Astrocyte (in vitro differentiated cells and primary cell): ENCODE measurements around the gene LCE5A.

Experiments used
- EZH2 ChIP-seq: IDR thresholded peaks from 2 replicates; pipeline ENCODE4 v1.6.1; 2012; ENCODE audit warnings: mild to moderate bottlenecking, low read length, inconsistent platforms; ENCODE audit not compliant: insufficient read depth
- TF ChIP-seq, protein P1 (sequence below): IDR thresholded peaks from 2 replicates; pipeline ENCODE4 v1.5.1; 2011; ENCODE audit warnings: low read depth, mild to moderate bottlenecking, inconsistent platforms, low read length, moderate library complexity; ENCODE audit not compliant: insufficient read depth

DNA sequence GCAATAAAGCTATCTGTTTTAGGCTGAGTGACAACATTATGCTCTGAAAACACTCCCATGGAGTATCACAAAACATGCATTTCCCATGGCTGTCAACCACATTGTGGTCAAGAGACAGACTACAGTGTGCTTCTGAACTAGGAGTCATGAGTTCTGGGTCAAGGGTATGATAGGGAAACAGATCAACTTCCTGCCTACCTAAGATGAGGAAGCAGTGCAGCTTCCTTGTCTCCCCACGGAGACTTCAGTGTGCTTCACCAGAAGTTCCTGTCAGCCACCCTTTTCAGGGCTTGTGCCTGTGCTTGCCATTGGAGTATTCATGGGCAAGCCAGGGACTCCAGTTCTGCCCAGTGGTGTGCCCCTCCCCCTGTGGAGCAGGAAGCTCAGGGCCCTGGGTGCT lies 36.1 kb downstream of the LCE5A start:
- TF ChIP-seq, protein P1, sequence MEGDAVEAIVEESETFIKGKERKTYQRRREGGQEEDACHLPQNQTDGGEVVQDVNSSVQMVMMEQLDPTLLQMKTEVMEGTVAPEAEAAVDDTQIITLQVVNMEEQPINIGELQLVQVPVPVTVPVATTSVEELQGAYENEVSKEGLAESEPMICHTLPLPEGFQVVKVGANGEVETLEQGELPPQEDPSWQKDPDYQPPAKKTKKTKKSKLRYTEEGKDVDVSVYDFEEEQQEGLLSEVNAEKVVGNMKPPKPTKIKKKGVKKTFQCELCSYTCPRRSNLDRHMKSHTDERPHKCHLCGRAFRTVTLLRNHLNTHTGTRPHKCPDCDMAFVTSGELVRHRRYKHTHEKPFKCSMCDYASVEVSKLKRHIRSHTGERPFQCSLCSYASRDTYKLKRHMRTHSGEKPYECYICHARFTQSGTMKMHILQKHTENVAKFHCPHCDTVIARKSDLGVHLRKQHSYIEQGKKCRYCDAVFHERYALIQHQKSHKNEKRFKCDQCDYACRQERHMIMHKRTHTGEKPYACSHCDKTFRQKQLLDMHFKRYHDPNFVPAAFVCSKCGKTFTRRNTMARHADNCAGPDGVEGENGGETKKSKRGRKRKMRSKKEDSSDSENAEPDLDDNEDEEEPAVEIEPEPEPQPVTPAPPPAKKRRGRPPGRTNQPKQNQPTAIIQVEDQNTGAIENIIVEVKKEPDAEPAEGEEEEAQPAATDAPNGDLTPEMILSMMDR = no peak
- no peak for TF ChIP-seq EZH2
